ENCODE results near the gene BANP.

Gene BANP

GRCh38 chr16:87951552-87952538 is 611 bp downstream of the BANP start:
- peak in 1 of 2 experiments; percentile 42 for DNase-seq

GRCh38 chr16:87952751-87953150 is 1.5 kb downstream of the BANP start:
- no peak for DNase-seq

GRCh38 chr16:87953308-87954215 is 2.3 kb downstream of the BANP start:
- no peak for DNase-seq

GRCh38 chr16:87954361-87954760 is 3.1 kb downstream of the BANP start:
- no peak for DNase-seq

- no peak for DNase-seq
Measured at GRCh38 chr16:87954826-87955225, 3.6 kb downstream of the BANP start.

GRCh38 chr16:87955302-87956097 is 4.3 kb downstream of the BANP start:
- no peak for DNase-seq

GRCh38 chr16:87956098-87956364 is 4.8 kb downstream of the BANP start:
- no peak for DNase-seq

- DNase-seq: peak in 1 of 2 experiments; percentile 18
Measured at GRCh38 chr16:87956365-87957231, 5.4 kb downstream of the BANP start.

- DNase-seq: no peak
Measured at GRCh38 chr16:87957296-87958094, 6.3 kb downstream of the BANP start.

GRCh38 chr16:87958632-87959031 is 7.4 kb downstream of the BANP start:
- no peak for DNase-seq

- no peak for DNase-seq
Measured at GRCh38 chr16:87959391-87959990, 8.3 kb downstream of the BANP start.

GRCh38 chr16:87960296-87960695 is 9.1 kb downstream of the BANP start:
- no peak for DNase-seq

GRCh38 chr16:87960852-87961251 is 9.6 kb downstream of the BANP start:
- DNase-seq: no peak

GRCh38 chr16:87961623-87962022 is 10.4 kb downstream of the BANP start:
- DNase-seq: no peak

GRCh38 chr16:87963400-87963799 is 12.2 kb downstream of the BANP start:
- DNase-seq: no peak

- DNase-seq: no peak
Measured at GRCh38 chr16:87964049-87964659, 12.9 kb downstream of the BANP start.

- DNase-seq: no peak
Measured at GRCh38 chr16:87965417-87965816, 14.2 kb downstream of the BANP start.

- no peak for DNase-seq
Measured at GRCh38 chr16:87966064-87966645, 14.9 kb downstream of the BANP start.

- DNase-seq: no peak
Measured at GRCh38 chr16:87966685-87967185, 15.5 kb downstream of the BANP start.

GRCh38 chr16:87968541-87968940 is 17.3 kb downstream of the BANP start:
- no peak for DNase-seq

All from NCI-H526 (cell line).